ENCODE results near the gene TRPM4. TPM values are rescaled to one million over a fixed set of nuclear protein-coding genes. Genes with fewer than 3 reads are reported as not detected.

The TRPM4 gene
- polyA plus RNA-seq, 1 of the 3 experiments (the other 2 are of a cell fraction): 20.6 TPM

DNA sequence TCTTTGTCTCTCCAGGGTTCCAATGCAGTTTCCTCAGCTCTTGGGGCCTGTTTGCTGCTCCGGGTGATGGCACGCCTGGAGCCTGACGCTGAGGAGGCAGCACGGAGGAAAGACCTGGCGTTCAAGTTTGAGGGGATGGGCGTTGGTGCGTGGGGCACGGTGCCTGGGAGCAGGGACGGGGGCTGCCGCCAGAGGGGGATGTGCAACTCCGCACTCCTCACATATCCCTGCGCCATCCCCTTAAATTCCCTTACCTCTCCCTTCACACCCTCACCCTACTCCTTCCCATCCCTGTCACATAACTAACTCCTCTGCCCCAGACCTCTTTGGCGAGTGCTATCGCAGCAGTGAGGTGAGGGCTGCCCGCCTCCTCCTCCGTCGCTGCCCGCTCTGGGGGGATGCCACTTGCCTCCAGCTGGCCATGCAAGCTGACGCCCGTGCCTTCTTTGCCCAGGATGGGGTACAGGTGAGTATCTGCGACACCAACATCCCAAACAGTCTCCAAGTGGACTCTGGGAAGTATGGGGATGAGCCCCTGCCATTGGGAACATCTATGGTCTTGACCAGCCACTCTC is 31.1 kb downstream of the TRPM4 start (continued):
- TF ChIP-seq, protein P1, sequence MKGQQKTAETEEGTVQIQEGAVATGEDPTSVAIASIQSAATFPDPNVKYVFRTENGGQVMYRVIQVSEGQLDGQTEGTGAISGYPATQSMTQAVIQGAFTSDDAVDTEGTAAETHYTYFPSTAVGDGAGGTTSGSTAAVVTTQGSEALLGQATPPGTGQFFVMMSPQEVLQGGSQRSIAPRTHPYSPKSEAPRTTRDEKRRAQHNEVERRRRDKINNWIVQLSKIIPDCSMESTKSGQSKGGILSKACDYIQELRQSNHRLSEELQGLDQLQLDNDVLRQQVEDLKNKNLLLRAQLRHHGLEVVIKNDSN (IDR thresholded peaks at IDR 0.05; ENCODE audit: borderline replicate concordance, low read depth): no peak

DNA sequence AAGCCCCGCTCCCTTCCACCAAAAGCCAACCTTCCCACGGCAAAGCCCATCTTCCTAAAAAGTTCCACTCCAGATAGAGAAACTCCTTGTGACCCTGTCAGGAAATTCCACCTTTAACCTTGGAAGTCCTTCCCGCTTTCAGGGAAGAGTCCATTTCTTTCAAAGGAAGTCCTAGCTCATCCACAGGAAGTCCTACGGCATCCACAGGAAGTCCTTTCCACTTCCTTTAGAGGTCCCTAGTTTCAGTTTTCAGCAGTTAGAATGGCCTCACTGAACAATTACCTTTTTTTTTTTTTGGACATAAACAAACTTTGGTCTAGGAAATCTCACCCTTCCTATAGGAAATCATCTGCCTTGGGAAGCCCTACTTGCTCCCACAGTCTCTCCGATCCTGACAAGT is 31.7 kb downstream of the TRPM4 start:
- Histone ChIP-seq H3K36me3 (replicated peaks in 1 of 2; ENCODE audit: control insufficient read depth in 1 of 2, insufficient read depth in 2 of 2, low read length in 1 of 2) (peaks cover 20 to 59% of the 10 kb centered on the region in 2 experiments), H4K20me1 (ENCODE audit: insufficient read depth) (no peaks in the 10 kb centered on the region), H3K9ac (no peak overlapping the region), H3F3A (replicated peaks; ENCODE audit: insufficient read depth) (peaks cover 3% of the 10 kb centered on the region), H3K4me1 (ENCODE audit: control insufficient read depth in 1 of 2, insufficient read depth in 2 of 2, low read depth in 1 of 2, low read length in 1 of 2) (no peaks in the 10 kb centered on the region), H3K4me2 (no peak overlapping the region), H3K4me3 (ENCODE audit: low read depth in 2 of 2, low read length in 1 of 2) (no peak overlapping the region), H3K27ac (ENCODE audit: low read depth in 2 of 2, low read length in 1 of 2) (no peak overlapping the region), H3K9me2 (no peaks in the 10 kb centered on the region), H3K79me2 (ENCODE audit: insufficient read depth) (no peaks in the 10 kb centered on the region), H3K27me3 (ENCODE audit: insufficient read depth) (no peaks in the 10 kb centered on the region), H2AFZ (ENCODE audit: low read depth) (no peak overlapping the region), H3K9me3 (no peaks in the 10 kb centered on the region)
- ChIA-PET POLR2A (no interaction called here), CTCF (interaction anchor here (0.9 to 1.7 kb wide), 2 partner anchors 10 to 189 kb away, joined by 3 to 13 read pairs; no protein-coding TSS in a partner anchor)
- 98% methylated on average over 5 of the region's 5 CpGs for WGBS (ENCODE audit: low lambda C conversion rate)
- no peak for DNase-seq
- TF ChIP-seq CHD2 (IDR thresholded peaks at IDR 0.05; ENCODE audit: low read length, partially characterized antibody): no peak
- no peak for TF ChIP-seq RAD21 (IDR thresholded peaks at IDR 0.05; ENCODE audit: low read length)
- TF ChIP-seq YY1 (IDR thresholded peaks at IDR 0.05; ENCODE audit: low read depth): no peak
- no peak for TF ChIP-seq FOSL2 (IDR thresholded peaks at IDR 0.05; ENCODE audit: borderline replicate concordance, low read depth)
- TF ChIP-seq, protein P2, sequence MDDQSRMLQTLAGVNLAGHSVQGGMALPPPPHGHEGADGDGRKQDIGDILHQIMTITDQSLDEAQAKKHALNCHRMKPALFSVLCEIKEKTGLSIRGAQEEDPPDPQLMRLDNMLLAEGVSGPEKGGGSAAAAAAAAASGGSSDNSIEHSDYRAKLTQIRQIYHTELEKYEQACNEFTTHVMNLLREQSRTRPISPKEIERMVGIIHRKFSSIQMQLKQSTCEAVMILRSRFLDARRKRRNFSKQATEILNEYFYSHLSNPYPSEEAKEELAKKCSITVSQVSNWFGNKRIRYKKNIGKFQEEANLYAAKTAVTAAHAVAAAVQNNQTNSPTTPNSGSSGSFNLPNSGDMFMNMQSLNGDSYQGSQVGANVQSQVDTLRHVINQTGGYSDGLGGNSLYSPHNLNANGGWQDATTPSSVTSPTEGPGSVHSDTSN (IDR thresholded peaks at IDR 0.05): no peak
- no peak for TF ChIP-seq TEAD4 (IDR thresholded peaks at IDR 0.05; ENCODE audit: borderline replicate concordance, insufficient read depth)
- TF ChIP-seq, protein P3, sequence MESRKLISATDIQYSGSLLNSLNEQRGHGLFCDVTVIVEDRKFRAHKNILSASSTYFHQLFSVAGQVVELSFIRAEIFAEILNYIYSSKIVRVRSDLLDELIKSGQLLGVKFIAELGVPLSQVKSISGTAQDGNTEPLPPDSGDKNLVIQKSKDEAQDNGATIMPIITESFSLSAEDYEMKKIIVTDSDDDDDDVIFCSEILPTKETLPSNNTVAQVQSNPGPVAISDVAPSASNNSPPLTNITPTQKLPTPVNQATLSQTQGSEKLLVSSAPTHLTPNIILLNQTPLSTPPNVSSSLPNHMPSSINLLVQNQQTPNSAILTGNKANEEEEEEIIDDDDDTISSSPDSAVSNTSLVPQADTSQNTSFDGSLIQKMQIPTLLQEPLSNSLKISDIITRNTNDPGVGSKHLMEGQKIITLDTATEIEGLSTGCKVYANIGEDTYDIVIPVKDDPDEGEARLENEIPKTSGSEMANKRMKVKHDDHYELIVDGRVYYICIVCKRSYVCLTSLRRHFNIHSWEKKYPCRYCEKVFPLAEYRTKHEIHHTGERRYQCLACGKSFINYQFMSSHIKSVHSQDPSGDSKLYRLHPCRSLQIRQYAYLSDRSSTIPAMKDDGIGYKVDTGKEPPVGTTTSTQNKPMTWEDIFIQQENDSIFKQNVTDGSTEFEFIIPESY (IDR thresholded peaks at IDR 0.05; ENCODE audit: borderline replicate concordance, low read depth): no peak
- TF ChIP-seq EZH2phosphoT487 (IDR thresholded peaks at IDR 0.05; ENCODE audit: borderline replicate concordance, low read depth): no peak
- no peak for TF ChIP-seq RCOR1 (IDR thresholded peaks at IDR 0.05; ENCODE audit: low read length)
- TF ChIP-seq, protein P4, sequence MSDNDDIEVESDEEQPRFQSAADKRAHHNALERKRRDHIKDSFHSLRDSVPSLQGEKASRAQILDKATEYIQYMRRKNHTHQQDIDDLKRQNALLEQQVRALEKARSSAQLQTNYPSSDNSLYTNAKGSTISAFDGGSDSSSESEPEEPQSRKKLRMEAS (IDR thresholded peaks at IDR 0.05; ENCODE audit: low read depth): no peak
- TF ChIP-seq, protein P5, sequence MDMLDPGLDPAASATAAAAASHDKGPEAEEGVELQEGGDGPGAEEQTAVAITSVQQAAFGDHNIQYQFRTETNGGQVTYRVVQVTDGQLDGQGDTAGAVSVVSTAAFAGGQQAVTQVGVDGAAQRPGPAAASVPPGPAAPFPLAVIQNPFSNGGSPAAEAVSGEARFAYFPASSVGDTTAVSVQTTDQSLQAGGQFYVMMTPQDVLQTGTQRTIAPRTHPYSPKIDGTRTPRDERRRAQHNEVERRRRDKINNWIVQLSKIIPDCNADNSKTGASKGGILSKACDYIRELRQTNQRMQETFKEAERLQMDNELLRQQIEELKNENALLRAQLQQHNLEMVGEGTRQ (IDR thresholded peaks at IDR 0.05; ENCODE audit: borderline replicate concordance, low read depth, low read length): no peak
- no peak for TF ChIP-seq JUND (IDR thresholded peaks at IDR 0.05)
- TF ChIP-seq, protein P6, sequence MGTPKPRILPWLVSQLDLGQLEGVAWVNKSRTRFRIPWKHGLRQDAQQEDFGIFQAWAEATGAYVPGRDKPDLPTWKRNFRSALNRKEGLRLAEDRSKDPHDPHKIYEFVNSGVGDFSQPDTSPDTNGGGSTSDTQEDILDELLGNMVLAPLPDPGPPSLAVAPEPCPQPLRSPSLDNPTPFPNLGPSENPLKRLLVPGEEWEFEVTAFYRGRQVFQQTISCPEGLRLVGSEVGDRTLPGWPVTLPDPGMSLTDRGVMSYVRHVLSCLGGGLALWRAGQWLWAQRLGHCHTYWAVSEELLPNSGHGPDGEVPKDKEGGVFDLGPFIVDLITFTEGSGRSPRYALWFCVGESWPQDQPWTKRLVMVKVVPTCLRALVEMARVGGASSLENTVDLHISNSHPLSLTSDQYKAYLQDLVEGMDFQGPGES (IDR thresholded peaks at IDR 0.05; ENCODE audit: low read depth, low read length): no peak

All from SK-N-SH (cell line).